Measurements from ENCODE around the gene SHROOM1. TPM values are rescaled to one million over a fixed set of nuclear protein-coding genes. Genes with fewer than 3 reads are reported as not detected.
"Not testable (repeated sequence)": the region's sequence is repeated elsewhere in the genome, so short reads cannot be mapped to it uniquely, and the experiment has no call there.

Gene SHROOM1
- total RNA-seq, 5 donors from 2014 or later (not counting 1 experiment from before 2014, with no cell fraction given): 0.35 to 1.1 (median 0.62) TPM; not detected in 2

GRCh38 chr5:132804219-132804618 lies 26.2 kb downstream of the SHROOM1 start:
- H3K27me3 Mint-ChIP-seq: peaks cover 58 to 73% of the 10 kb centered on the region in 2 donors
- CTCF ChIA-PET; H3K36me3 ChIP-seq (ENCODE audit: control insufficient read depth in 2 of 2, extremely low read depth in 1 of 2, insufficient read depth in 1 of 2, low read length in 1 of 2); H3K4me1 Mint-ChIP-seq; DNase-seq; H3K4me3 Mint-ChIP-seq; H3K9me3 ChIP-seq; H3K36me3 Mint-ChIP-seq; POLR2A ChIA-PET; H3K9me3 Mint-ChIP-seq; H3K27ac Mint-ChIP-seq; H3K4me3 ChIP-seq (ENCODE audit: control insufficient read depth in 1 of 2, extremely low read depth in 1 of 2, low read length in 1 of 2); H3K4me1 ChIP-seq (ENCODE audit: control insufficient read depth in 1 of 2, extremely low read depth in 1 of 2, insufficient read depth in 2 of 2, low read length in 2 of 2); ATAC-seq (replicated peaks in 1 of 4); H3K27ac ChIP-seq (ENCODE audit: low read length): not testable (repeated sequence)
- whole genome bisulfite sequencing (ENCODE audit: insufficient coverage): no CpG with 5 or more reads among the region's 1 CpG
- H3K27me3 ChIP-seq (replicated peaks in 1 of 2; ENCODE audit: control insufficient read depth in 2 of 2, extremely low read depth in 1 of 2, insufficient read depth in 2 of 2, low read length in 1 of 2): peaks cover 2 to 14% of the 10 kb centered on the region in 2 experiments

DNA sequence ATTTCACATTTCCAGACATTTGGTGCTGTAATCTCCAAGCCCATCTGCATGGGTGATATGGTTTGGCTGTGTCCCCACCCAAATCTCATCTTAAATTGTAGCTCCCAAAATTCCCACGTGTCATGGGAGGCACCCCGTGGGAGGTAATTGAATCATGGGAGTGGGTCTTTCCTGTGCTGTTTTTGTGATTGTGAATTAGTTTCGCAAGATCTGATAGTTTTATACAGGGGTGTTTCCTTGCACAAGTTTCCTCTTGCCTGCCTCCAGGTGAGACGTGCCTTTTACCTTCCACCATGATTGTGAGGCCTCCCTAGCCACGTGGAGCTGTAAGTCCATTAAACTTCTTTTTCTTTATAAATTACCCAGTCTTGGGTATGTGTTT lies 27.8 kb downstream of the SHROOM1 start:
- WGBS (ENCODE audit: insufficient coverage): no CpG with 5 or more reads among the region's 5 CpGs
- ATAC-seq (replicated peaks in 1 of 4); H3K4me3 ChIP-seq (ENCODE audit: control insufficient read depth in 1 of 2, extremely low read depth in 1 of 2, low read length in 1 of 2); POLR2A ChIA-PET; H3K36me3 ChIP-seq (ENCODE audit: control insufficient read depth in 2 of 2, extremely low read depth in 1 of 2, insufficient read depth in 1 of 2, low read length in 1 of 2); DNase-seq; H3K27ac ChIP-seq (ENCODE audit: low read length); H3K9me3 ChIP-seq; H3K36me3 Mint-ChIP-seq; H3K4me1 ChIP-seq (ENCODE audit: control insufficient read depth in 1 of 2, extremely low read depth in 1 of 2, insufficient read depth in 2 of 2, low read length in 2 of 2); H3K4me1 Mint-ChIP-seq; H3K4me3 Mint-ChIP-seq; H3K27ac Mint-ChIP-seq; H3K9me3 Mint-ChIP-seq: not testable (repeated sequence)
- peaks cover 56 to 69% of the 10 kb centered on the region in 2 donors for H3K27me3 Mint-ChIP-seq
- peaks cover 2 to 11% of the 10 kb centered on the region in 2 experiments for H3K27me3 ChIP-seq (replicated peaks in 1 of 2; ENCODE audit: control insufficient read depth in 2 of 2, extremely low read depth in 1 of 2, insufficient read depth in 2 of 2, low read length in 1 of 2)
- CTCF ChIA-PET: interaction anchor here in 1 of 2 donors (1.1 kb wide), 1 partner anchor 54 kb away, joined by 3 read pairs; no protein-coding TSS in a partner anchor

DNA sequence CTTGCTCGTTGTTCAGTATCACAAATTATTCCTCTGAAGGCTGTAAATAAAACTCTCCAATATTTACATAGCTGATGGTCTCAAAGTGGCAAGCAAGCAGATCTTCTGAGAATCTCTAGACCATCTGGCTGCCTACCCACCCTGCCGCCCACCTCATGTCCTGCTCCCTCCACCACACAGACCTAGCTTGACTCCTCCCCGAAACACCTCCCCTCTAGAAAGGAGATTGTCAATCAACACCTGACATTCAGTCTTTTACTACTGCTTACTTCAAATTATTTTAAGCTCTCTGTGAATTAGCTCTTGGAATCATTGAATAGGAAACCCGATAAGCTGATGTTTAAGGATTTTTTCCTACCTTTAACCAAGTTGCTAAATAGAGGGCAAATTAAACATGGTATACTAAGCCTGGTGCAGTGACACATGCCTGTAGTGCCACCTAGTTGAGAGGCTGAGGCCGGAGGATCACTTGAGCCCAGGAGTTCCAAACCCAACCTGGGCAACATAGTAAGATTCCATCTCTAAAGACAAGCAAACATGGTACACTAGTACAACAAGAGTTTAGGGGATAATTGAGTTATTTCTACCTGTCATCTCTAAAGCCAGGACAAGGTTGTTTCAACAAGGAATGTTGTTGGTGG lies 28.3 kb downstream of the SHROOM1 start:
- Mint-ChIP-seq H3K27ac (no peak overlapping the region), H3K4me3 (no peak overlapping the region), H3K27me3 (peaks cover 53 to 65% of the 10 kb centered on the region in 2 donors), H3K9me3 (no peaks in the 10 kb centered on the region), H3K36me3 (no peaks in the 10 kb centered on the region), H3K4me1 (no peaks in the 10 kb centered on the region)
- H3K27ac ChIP-seq (ENCODE audit: low read length): no peak overlapping the region
- 75% methylated on average over 2 of the region's 5 CpGs for WGBS (ENCODE audit: insufficient coverage)
- H3K4me1 ChIP-seq (ENCODE audit: control insufficient read depth in 1 of 2, extremely low read depth in 1 of 2, insufficient read depth in 2 of 2, low read length in 2 of 2): no peaks in the 10 kb centered on the region
- H3K9me3 ChIP-seq: no peaks in the 10 kb centered on the region
- no peaks in the 10 kb centered on the region for H3K36me3 ChIP-seq (ENCODE audit: control insufficient read depth in 2 of 2, extremely low read depth in 1 of 2, insufficient read depth in 1 of 2, low read length in 1 of 2)
- no peak for ATAC-seq (replicated peaks in 1 of 4)
- ChIA-PET POLR2A (interaction anchor here in 1 of 2 donors (0.7 kb wide), 1 partner anchor 52 kb away, joined by 5 read pairs; no protein-coding TSS in a partner anchor), CTCF (interaction anchor here in 1 of 2 donors (0.6 to 1.1 kb wide), 3 partner anchors 16 to 622 kb away, joined by 3 to 6 read pairs (median 3); no protein-coding TSS in a partner anchor)
- H3K4me3 ChIP-seq (ENCODE audit: control insufficient read depth in 1 of 2, extremely low read depth in 1 of 2, low read length in 1 of 2): no peak overlapping the region
- H3K27me3 ChIP-seq (replicated peaks in 1 of 2; ENCODE audit: control insufficient read depth in 2 of 2, extremely low read depth in 1 of 2, insufficient read depth in 2 of 2, low read length in 1 of 2): peaks cover 0 to 9% of the 10 kb centered on the region in 2 experiments
- no peak for DNase-seq

GRCh38 chr5:132800545-132800944 lies 29.9 kb downstream of the SHROOM1 start:
- no peaks in the 10 kb centered on the region for H3K9me3 ChIP-seq
- H3K27ac ChIP-seq (ENCODE audit: low read length): no peak overlapping the region
- Mint-ChIP-seq H3K9me3 (no peaks in the 10 kb centered on the region), H3K27me3 (peaks cover 52 to 59% of the 10 kb centered on the region in 2 donors), H3K4me1 (no peaks in the 10 kb centered on the region), H3K36me3 (no peaks in the 10 kb centered on the region), H3K4me3 (no peak overlapping the region), H3K27ac (no peak overlapping the region)
- peaks cover 0 to 2% of the 10 kb centered on the region in 2 experiments for H3K27me3 ChIP-seq (replicated peaks in 1 of 2; ENCODE audit: control insufficient read depth in 2 of 2, extremely low read depth in 1 of 2, insufficient read depth in 2 of 2, low read length in 1 of 2)
- ChIA-PET POLR2A (interaction anchor here in 1 of 2 donors (0.9 kb wide), 1 partner anchor 8 kb away, joined by 3 read pairs; no protein-coding TSS in a partner anchor), CTCF (no interaction called here)
- 83% methylated on average over 2 of the region's 2 CpGs for WGBS (ENCODE audit: insufficient coverage)
- no peak overlapping the region for H3K4me3 ChIP-seq (ENCODE audit: control insufficient read depth in 1 of 2, extremely low read depth in 1 of 2, low read length in 1 of 2)
- ATAC-seq (replicated peaks in 1 of 4): no peak
- H3K4me1 ChIP-seq (ENCODE audit: control insufficient read depth in 1 of 2, extremely low read depth in 1 of 2, insufficient read depth in 2 of 2, low read length in 2 of 2): no peaks in the 10 kb centered on the region
- H3K36me3 ChIP-seq (ENCODE audit: control insufficient read depth in 2 of 2, extremely low read depth in 1 of 2, insufficient read depth in 1 of 2, low read length in 1 of 2): no peaks in the 10 kb centered on the region
- no peak for DNase-seq

DNA sequence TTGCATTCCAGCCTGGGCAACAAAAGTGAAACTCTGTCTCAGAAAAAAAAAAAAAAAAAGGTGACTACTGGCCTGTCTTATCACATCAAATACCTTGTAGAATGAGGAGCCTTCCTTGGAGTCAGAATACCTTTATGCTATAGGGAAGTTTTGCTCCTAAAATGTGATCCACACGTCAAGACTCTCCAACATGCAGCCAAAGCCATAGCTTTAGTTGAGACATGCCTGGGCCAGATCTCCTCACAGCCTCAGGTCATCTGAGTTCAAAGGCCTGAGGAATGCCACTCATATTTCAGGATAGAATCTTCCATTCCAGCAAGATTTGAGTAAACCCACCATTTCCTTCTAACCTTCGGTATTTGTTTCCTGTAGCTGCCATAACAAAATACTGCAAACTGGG lies 31.1 kb downstream of the SHROOM1 start:
- CTCF ChIA-PET: interaction anchor here in 1 of 2 donors (0.6 kb wide), 1 partner anchor 9 kb away, joined by 3 read pairs; no protein-coding TSS in a partner anchor
- DNase-seq: no peak
- no peak overlapping the region for H3K27ac Mint-ChIP-seq

GRCh38 chr5:132797651-132798050 lies 32.8 kb downstream of the SHROOM1 start:
- Mint-ChIP-seq H3K4me3 (no peak overlapping the region), H3K27me3 (peaks cover 25 to 50% of the 10 kb centered on the region in 2 donors), H3K36me3 (no peaks in the 10 kb centered on the region), H3K4me1 (no peaks in the 10 kb centered on the region), H3K9me3 (no peaks in the 10 kb centered on the region), H3K27ac (no peak overlapping the region)
- Histone ChIP-seq H3K36me3 (ENCODE audit: control insufficient read depth in 2 of 2, extremely low read depth in 1 of 2, insufficient read depth in 1 of 2, low read length in 1 of 2) (no peaks in the 10 kb centered on the region), H3K4me1 (ENCODE audit: control insufficient read depth in 1 of 2, extremely low read depth in 1 of 2, insufficient read depth in 2 of 2, low read length in 2 of 2) (no peaks in the 10 kb centered on the region), H3K27ac (ENCODE audit: low read length) (no peak overlapping the region), H3K27me3 (replicated peaks in 1 of 2; ENCODE audit: control insufficient read depth in 2 of 2, extremely low read depth in 1 of 2, insufficient read depth in 2 of 2, low read length in 1 of 2) (peaks cover 0 to 3% of the 10 kb centered on the region in 2 experiments), H3K4me3 (ENCODE audit: control insufficient read depth in 1 of 2, extremely low read depth in 1 of 2, low read length in 1 of 2) (no peak overlapping the region), H3K9me3 (no peaks in the 10 kb centered on the region)
- POLR2A ChIA-PET: no interaction called here
- 96% methylated on average over 2 of the region's 2 CpGs for WGBS (ENCODE audit: insufficient coverage)
- CTCF ChIA-PET: interaction anchor here in 1 of 2 donors (0.6 to 0.7 kb wide), 4 partner anchors 472 to 1379 kb away, joined by 4 to 5 read pairs (median 5); no protein-coding TSS in a partner anchor
- ATAC-seq (replicated peaks in 1 of 4) (no peak), DNase-seq (no peak)

More for the DNA sequence above, 31.1 kb downstream of the SHROOM1 start:
- no peaks in the 10 kb centered on the region for H3K36me3 ChIP-seq (ENCODE audit: control insufficient read depth in 2 of 2, extremely low read depth in 1 of 2, insufficient read depth in 1 of 2, low read length in 1 of 2)
- no peaks in the 10 kb centered on the region for H3K4me1 Mint-ChIP-seq
- no peaks in the 10 kb centered on the region for H3K36me3 Mint-ChIP-seq
- no peak overlapping the region for H3K4me3 ChIP-seq (ENCODE audit: control insufficient read depth in 1 of 2, extremely low read depth in 1 of 2, low read length in 1 of 2)
- peaks cover 0 to 2% of the 10 kb centered on the region in 2 experiments for H3K27me3 ChIP-seq (replicated peaks in 1 of 2; ENCODE audit: control insufficient read depth in 2 of 2, extremely low read depth in 1 of 2, insufficient read depth in 2 of 2, low read length in 1 of 2)
- H3K9me3 ChIP-seq: no peaks in the 10 kb centered on the region
- no peaks in the 10 kb centered on the region for H3K4me1 ChIP-seq (ENCODE audit: control insufficient read depth in 1 of 2, extremely low read depth in 1 of 2, insufficient read depth in 2 of 2, low read length in 2 of 2)
- H3K27me3 Mint-ChIP-seq: peaks cover 42 to 51% of the 10 kb centered on the region in 2 donors
- no peak overlapping the region for H3K27ac ChIP-seq (ENCODE audit: low read length)
- H3K4me3 Mint-ChIP-seq: no peak overlapping the region
- H3K9me3 Mint-ChIP-seq: no peaks in the 10 kb centered on the region
- POLR2A ChIA-PET: no interaction called here
- 50% methylated on average over 1 of the region's 2 CpGs for WGBS (ENCODE audit: insufficient coverage)
- ATAC-seq (replicated peaks in 1 of 4): no peak

Data from T-cell (primary cell).